GM18907 (cell line): ENCODE data around the gene TRAPPC4.
A peak's percentile ranks its signal among the peaks of the same experiment; 100 is the strongest.
"Not testable (repeated sequence)": the region's sequence is repeated elsewhere in the genome, so short reads cannot be mapped to it uniquely, and the experiment has no call there.

ENCODE experiments used
- ATAC-seq: cut with Tn5 transposase; IDR thresholded peaks from one replicate; pipeline ENCODE4 v1.9.1; 2021; ENCODE audit warnings: mild to moderate bottlenecking, moderate library complexity; ENCODE audit not compliant: unreplicated experiment

The TRAPPC4 gene, protein sequence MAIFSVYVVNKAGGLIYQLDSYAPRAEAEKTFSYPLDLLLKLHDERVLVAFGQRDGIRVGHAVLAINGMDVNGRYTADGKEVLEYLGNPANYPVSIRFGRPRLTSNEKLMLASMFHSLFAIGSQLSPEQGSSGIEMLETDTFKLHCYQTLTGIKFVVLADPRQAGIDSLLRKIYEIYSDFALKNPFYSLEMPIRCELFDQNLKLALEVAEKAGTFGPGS

DNA sequence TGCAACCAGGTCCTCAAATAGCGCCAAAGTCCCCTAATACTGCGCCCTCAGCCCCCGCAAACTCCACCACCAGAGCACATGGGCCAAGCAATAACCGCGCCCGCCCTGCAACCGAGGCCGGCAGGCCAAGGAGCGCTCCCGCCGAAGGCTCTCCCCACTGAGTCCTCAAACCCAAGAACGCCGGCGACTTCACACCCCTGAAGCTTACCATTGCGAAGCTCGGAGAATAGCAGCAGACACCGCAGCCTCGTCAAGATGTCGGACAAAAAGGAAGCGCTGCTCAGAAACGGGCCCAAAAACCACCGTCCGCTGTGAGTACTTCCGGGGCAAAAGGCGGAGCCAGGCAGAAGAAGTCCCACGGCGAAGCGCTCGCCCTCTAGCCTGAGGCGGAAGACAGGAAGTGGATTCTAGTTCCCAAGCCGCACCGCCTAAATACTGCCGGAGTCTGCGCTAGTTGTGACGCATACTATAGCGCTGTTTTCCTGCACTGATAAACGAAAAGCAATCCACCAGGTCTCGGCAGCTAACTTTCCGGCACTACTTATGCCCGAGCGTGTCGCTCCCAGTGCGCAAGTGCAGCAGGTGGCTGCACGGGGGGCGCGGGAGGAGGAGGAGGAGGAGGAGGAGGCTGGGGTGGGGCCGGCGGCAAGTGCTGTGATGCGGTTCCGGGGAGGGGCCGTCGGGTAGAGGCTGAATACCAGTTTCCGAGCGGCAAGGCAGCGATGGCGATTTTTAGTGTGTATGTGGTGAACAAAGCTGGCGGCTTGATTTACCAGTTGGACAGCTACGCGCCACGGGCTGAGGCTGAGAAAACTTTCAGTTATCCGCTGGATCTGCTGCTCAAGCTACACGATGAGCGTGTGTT is at the start of gene TRAPPC4, which contains the start of gene RPS25:
TSS of gene TRAPPC4 (plus strand) at position 693 of the 865 bp plus-strand sequence. CDS start at position 723, 30 bp downstream.
TSS of gene RPS25 (minus strand) at position 270 of the 865 bp plus-strand sequence. CDS start at position 211, 59 bp downstream.
- ATAC-seq = peak; percentile 82

DNA sequence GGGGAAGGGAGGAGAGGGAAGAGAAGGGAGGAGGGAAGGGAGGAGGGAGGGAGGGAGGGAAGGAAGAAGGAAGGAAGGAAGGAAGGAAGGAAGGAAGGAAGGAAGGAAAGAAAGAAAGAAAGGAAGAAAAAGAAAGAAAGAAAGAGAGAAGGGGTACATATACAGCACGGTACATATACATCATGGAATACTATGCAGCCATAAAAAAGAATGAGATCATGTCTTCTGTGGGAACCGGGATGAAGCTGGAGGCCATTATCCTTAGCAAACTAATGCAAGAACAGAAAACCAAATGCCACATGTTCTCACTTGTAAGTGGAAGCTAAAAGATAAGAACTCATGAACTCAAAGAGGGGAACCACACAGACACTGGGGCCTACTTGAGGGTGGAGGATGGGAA is 49.1 kb upstream of the TRAPPC4 start:
- not testable (repeated sequence) for ATAC-seq

DNA sequence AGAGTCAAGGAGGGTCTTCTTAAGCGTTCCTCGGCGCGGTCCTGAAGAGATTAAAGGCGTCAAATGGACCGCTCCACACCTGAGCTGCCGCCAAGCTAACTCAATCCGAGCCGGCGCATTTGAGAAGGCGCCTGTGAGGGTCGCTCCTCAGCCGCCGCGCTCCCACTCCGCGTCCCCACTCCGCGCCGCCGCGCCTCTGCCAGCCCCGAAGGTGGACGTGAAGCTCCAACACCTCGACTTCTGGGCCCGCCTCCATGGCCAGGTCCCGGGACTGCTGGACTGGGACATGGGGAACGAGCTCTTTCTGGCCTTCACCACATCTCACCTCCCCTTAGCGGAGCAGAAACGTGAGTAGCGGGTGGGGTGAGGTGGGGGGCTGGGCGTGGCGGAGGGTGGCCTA is 46.9 kb upstream of the TRAPPC4 start, which contains the start of gene FOXR1:
TSS of gene FOXR1 (plus strand) at position 116 of the 400 bp plus-strand sequence. CDS start at position 287, 171 bp downstream.
- ATAC-seq = no peak

DNA sequence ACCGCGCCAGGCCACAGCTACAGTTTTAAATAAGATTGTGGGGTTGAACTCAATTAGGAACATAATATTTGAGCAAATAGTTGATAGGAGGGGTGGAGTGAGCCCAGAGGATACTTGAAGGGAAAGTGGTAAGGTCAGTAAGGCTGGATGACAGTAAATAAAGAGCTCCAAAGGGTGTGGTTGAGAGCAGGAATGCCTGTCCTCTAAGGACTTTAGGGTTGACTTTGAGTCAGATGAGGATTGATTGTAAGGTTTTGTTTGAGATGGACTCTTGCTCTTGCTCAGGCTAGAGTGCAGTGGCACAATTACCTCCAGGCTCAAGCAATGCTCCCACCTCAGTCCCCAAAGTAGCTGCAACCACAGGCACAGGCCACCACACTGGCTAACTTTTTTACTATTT is 44.6 kb upstream of the TRAPPC4 start:
- no peak for ATAC-seq

DNA sequence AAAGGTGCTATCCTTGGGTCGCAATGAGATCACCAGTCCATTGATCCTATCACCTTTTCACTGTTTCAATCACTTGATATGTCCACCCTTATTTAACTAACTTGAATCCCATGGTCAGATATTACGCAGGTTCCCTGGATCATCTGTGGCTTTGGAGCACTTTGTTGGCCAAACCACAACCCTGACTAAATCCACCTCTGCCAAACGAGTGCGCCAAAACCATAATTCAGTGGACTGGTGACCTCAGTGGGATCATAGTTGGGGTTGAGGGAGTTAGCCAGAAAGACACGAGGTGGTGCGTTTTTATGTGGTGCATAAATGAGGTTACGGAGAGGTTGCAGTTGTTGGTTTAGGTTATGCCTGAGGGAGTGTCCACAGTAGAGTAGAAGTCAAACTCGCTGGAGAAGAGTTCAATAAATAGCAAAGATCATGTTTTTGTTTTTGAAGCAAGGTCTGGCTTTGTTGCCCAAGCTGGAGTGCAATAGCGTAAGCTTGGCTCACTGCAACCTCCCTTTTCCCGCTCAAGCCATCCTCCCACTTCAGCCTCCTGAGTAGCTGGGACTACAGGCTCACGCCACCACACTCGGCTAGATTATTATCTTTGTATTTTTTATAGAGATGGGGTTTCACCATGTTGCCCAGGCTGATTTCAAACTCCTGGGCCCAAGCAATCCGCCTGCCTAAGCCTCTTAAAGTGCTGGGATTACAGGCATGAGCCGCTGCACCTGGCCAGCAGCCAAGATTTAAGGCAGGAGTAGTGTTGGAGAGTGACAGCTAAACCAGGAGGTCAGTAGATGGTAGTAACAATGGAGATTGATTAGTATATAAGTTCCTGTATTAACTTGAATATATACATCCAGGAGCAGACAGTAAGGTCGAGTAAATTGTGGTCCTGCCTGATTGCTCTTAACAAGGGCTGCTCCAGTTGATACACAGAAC is 42.5 kb upstream of the TRAPPC4 start:
- no peak for ATAC-seq

DNA sequence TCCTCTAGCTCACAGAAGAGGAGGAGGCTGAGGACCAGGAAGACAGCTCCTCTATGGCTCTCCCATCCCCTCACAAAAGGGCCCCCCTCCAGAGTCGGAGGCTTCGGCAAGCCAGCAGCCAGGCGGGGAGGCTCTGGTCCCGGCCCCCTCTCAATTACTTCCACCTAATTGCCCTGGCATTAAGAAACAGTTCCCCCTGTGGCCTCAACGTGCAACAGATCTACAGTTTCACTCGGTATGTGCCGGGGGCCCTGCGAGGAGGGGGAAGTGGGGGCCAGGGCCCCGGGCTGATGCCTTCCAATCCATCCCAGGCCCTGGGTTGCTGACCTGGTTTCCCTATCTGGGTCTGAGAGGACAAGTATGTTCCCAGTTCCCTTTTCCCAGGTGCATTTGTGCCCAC is 39.1 kb upstream of the TRAPPC4 start:
- no peak for ATAC-seq

DNA sequence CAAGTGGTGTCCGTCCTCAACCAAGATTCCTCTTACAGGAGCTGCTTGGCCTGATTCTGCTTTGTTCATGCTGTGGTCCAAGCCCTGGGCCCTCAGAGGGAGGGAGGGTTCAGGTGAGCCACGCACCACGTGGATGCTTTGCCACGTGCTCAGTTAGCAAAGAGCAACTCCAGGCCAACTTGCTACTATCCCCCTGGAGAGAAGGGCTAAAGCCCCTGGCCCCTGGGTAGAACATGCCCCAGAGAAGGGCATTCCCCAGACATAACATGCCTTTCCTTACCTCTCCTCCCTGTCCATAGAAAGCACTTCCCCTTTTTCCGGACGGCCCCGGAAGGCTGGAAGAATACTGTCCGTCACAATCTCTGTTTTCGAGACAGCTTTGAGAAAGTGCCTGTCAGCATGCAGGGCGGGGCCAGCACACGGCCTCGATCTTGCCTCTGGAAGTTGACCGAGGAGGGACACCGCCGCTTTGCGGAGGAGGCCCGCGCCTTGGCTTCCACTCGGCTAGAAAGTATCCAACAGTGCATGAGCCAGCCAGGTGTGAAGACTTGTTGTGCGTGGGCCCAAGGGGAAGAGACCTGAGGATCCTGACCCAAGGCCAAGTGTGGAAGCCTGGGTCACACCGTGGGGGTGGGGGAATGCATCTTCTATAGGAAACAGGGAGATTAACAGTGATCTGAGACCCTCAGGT is 38.2 kb upstream of the TRAPPC4 start:
- no peak for ATAC-seq

DNA sequence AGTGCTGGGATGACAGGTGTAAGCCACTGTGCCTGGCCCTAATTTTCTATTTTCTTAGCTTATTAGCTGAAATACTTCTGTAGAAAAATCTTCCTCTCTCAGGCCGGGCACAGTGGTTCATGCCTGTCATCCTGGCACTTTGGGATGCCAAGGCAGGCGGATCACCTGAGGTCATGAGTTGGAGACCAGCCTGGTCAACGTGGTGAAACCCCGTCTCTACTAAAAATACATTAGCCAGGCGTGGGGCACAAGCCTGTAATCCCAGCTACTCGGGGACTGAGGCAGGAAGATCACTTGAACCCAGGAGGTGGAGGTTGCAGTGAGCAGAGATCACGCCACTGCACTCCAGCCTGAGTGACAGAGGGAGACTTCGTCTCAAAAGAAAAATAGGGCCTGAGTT is 34.2 kb upstream of the TRAPPC4 start:
- ATAC-seq = not testable (repeated sequence)

DNA sequence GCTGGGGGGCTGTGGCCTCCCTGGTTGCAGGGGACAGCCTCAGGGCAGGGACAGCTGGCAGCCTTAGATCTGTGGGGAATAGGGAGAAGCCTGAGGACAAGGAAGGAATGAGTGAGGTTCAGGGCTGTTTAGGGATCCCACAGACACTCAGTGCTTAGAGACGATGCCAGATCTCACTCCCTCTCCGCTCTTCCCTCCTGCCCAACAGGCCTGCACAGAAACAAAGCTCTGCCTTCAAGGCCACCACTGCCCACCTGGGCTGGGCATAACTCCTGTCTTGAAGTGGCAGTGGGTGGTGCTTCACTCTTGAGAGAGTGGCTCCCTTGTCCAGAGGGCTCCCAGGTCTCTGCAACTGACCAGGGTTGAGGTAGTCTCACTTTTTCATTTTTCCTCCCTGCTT is 33.7 kb upstream of the TRAPPC4 start:
- no peak for ATAC-seq

DNA sequence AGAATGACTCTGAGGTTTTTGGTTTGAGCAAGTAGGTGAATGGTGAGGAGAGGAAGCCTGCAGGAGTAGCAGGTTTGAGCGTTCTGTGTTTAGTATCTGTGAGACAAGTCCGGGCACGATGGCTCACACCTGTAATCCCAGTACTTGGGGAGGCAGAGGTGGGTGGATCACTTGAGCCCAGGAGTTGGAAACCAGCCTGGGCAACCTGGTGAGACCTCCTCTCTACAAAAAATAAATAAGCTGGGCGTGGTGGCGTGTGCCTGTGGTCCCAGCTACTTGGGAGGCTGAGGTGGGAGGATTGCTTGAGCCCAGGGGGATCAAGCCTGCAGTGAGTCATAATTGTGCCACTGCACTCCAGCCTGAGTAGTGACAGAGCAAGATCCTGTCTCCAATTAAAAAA is 30.3 kb upstream of the TRAPPC4 start:
- ATAC-seq = no peak

DNA sequence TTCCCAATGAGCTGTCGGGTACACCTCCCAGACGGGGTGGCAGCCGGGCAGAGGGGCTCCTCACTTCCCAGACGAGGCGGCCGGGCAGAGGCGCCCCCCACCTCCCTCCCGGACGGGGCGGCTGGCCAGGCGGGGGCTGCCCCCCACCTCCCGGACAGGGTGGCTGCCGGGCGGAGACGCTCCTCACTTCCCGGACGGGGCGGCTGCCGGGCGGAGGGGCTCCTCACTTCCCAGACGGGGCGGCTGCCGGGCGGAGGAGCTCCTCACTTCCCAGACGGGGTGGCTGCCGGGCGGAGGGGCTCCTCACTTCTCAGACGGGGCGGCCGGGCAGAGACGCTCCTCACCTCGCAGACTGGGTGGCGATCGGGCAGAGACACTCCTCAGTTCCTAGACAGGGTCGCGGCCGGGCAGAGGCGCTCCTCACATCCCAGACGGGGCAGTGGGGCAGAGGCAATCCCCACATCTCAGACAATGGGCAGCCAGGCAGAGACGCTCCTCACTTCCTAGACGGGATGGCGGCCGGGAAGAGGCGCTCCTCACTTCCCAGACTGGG is 27.0 kb upstream of the TRAPPC4 start:
- not testable (repeated sequence) for ATAC-seq

DNA sequence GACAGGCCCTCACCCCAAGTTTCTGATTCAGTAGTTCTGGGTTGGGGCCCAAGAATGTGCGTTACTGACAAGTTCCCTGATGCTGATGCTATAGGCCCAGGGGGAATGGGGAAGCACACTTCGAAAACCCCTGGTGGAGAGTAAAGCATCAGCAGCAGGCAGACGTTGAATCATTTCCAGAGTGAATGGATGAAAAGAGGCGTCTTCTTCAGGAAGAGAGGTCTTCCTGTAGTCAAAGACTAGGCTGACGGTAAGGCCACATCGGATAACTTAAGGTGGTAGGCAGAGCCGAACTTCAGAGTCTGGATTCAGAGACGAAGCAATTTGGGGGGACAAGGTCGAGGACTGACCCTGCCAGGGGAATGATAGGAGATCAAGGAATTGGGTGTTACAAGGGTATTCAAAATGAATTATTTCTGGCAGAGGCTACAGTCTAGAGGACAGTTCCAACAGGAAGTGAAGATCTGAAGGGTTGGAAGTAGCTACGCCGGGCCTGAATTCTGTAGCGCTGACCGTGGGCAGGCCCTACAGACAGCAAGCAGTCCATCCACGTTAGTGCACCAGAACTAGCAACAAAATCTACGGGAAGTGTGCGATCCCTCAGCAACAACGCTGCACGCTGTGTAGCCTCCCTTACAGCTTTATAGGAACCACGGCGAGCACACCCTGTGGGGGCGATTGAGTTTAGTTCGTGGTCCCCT is 21.5 kb upstream of the TRAPPC4 start:
- peak; percentile 25 for ATAC-seq

DNA sequence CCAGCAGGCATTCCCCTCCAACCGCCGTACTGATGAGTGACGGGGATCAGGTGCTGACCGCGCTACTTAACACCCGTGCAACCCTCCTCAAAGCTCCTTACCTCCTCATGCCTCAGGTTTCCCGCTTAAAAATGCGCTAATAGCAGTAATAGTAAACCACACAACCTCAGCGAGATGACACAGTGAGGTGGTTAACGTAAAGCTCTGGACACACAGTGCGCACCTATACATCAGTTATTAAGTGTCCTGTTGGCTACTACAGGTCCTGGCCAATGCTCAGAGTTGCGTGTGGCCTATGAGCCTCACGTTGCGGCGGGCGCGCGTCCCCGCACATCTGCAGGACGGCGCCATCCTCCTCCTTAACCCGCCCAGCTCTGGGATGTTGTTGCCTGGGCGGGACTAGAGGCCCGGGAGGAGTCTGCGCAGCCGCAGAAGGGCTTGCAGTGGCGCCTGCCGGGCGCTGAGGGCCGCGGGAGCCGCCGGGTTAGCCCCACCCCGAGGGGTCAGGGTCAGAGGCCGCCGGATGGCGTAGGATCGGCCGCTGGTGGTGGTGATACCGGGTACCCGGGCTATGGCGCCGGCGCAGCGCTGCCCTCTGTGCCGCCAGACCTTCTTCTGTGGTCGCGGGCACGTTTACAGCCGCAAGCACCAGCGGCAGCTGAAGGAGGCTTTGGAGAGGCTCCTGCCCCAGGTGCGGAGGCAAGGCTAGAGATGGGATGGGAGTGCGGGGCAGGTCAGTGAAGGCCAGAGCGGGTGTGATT is 20.8 kb upstream of the TRAPPC4 start, which contains the start of gene CENATAC:
TSS of gene CENATAC (plus strand) at position 512 of the 761 bp plus-strand sequence. CDS start at position 572, 60 bp downstream.
- ATAC-seq = peak; percentile 89

DNA sequence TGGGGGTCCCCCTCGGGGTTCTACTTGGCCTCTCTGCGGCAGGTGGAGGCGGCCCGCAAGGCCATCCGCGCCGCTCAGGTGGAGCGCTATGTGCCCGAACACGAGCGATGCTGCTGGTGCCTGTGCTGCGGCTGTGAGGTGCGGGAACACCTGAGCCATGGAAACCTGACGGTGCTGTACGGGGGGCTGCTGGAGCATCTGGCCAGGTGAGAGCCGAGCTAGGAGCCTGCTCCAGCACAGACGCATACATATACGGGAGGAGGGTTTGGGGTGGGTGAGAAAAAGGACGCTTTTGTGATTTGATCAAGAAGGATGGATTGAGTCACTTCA is 20.2 kb upstream of the TRAPPC4 start:
- no peak for ATAC-seq

DNA sequence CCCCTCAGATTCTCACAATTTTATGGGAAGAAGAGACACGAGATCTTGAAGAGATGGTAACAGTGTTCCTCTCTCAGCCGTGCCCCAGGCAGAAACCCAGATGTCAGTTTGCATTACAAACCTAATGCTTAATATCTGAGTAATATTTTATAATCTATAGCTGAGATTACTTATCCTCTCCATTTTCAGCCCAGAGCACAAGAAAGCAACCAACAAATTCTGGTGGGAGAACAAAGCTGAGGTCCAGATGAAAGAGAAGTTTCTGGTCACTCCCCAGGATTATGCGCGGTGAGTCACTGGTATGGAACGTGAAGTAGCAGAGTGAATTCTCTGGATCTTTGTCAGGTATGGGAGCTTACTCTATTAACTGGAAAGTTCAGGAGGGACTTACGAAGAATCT is 19.7 kb upstream of the TRAPPC4 start:
- no peak for ATAC-seq

DNA sequence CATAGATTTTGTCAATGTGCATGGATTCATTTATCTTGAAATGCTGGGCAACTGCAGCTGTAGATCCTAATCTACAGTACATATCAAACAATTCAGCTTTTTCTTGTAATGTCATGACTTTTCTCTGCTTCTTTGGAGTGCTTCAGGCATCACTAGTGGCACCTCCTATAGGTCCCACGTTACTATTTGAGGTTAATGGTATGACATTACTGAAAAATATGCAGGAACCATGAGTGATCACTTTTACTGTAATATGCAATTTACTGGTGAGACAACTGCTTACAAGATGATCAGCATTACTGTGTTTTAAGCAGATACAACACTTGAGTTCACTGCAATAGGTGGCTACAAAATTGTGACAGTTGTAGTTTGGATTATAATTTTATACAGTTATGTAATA is 17.7 kb upstream of the TRAPPC4 start:
- ATAC-seq = no peak

DNA sequence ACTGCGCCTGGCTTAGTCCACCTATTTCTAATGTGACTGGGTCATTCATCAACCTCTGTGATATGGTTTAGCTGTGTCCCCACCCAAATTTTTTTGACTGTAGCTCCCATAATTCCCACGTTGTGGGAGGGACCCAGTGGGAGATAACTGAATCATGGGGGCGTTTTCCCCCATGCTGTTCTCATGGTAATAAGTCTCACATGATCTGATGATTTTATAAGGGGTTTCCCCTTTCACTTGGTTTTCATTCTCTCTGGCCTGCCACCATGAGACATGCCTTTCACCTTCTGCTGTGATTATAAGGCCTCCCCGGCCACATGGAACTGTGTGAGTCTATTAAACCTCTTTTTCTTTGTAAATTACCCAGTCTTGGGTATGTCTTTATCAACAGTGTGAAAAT is 11.9 kb upstream of the TRAPPC4 start:
- no peak for ATAC-seq

DNA sequence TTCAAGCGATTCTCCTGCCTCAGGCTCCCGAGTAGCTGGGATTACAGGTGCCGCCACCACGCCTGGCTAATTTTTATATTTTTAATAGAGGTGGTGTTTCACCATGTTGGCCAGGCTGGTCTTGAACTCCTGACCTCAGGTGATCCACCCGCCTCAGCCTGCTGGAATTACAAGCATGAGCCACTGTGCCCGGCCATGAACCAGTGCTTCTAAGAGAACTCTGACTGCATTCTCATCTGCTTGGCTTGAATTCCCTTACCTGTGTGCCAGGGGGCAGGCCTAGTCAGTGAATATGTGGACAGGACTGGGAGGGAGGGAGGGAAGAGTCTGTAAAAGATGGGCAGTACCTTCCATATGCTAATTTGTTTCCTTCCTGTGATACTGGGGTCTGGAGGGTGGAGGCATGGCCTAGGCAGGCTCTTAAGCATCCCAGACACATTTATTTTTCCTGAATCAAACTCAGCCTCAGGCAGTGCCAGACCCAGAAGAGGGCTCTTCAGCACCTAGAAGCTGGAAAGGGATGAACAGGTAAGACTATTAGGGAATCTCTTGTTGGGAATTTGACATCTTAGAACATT is 7.0 kb upstream of the TRAPPC4 start:
- ATAC-seq = no peak
